GM21360 (cell line): ENCODE measurements around the gene INPP4B.
"Not testable (repeated sequence)": the region's sequence is repeated elsewhere in the genome, so short reads cannot be mapped to it uniquely, and the experiment has no call there.

Source experiments
- ATAC-seq: cut with Tn5 transposase; IDR thresholded peaks from one replicate; pipeline ENCODE4 v1.9.1; 2021; ENCODE audit warnings: mild to moderate bottlenecking, moderate library complexity; ENCODE audit not compliant: unreplicated experiment

The INPP4B gene

GRCh38 chr4:142826503-142827241, 19.4 kb downstream of the INPP4B start:
- ATAC-seq, result no peak

- no peak for ATAC-seq
Observed at GRCh38 chr4:142824368-142824767, 21.7 kb downstream of the INPP4B start.

GRCh38 chr4:142823796-142824195, 22.3 kb downstream of the INPP4B start:
- no peak for ATAC-seq

GRCh38 chr4:142818476-142818875, 27.6 kb downstream of the INPP4B start:
- ATAC-seq, result no peak

- no peak for ATAC-seq
Observed at GRCh38 chr4:142818031-142818430, 28.1 kb downstream of the INPP4B start.

GRCh38 chr4:142817442-142817841, 28.7 kb downstream of the INPP4B start:
- no peak for ATAC-seq

- ATAC-seq, result no peak
Observed at GRCh38 chr4:142815834-142816233, 30.3 kb downstream of the INPP4B start.

- no peak for ATAC-seq
Observed at GRCh38 chr4:142813388-142813787, 32.7 kb downstream of the INPP4B start.

- ATAC-seq, result no peak
Observed at GRCh38 chr4:142812091-142812490, 34.0 kb downstream of the INPP4B start.

GRCh38 chr4:142811034-142811433, 35.1 kb downstream of the INPP4B start:
- no peak for ATAC-seq

- ATAC-seq, result no peak
Observed at GRCh38 chr4:142809559-142809958, 36.5 kb downstream of the INPP4B start.

GRCh38 chr4:142803879-142804278, 42.2 kb downstream of the INPP4B start:
- ATAC-seq, result not testable (repeated sequence)

GRCh38 chr4:142801966-142802365, 44.1 kb downstream of the INPP4B start:
- no peak for ATAC-seq

- ATAC-seq, result no peak
Observed at GRCh38 chr4:142781114-142781513, 65.0 kb downstream of the INPP4B start.

GRCh38 chr4:142778900-142779299, 67.2 kb downstream of the INPP4B start:
- ATAC-seq, result no peak

- ATAC-seq, result no peak
Observed at GRCh38 chr4:142778430-142778829, 67.7 kb downstream of the INPP4B start.

- no peak for ATAC-seq
Observed at GRCh38 chr4:142777045-142777743, 68.9 kb downstream of the INPP4B start.

GRCh38 chr4:142776026-142776425, 70.1 kb downstream of the INPP4B start:
- no peak for ATAC-seq

- ATAC-seq, result no peak
Observed at GRCh38 chr4:142773505-142773904, 72.6 kb downstream of the INPP4B start.

GRCh38 chr4:142762280-142762679, 83.8 kb downstream of the INPP4B start:
- ATAC-seq, result no peak

- ATAC-seq, result no peak
Observed at GRCh38 chr4:142752202-142752786, 93.8 kb downstream of the INPP4B start.
